Fibroblast of villous mesenchyme (primary cell): ENCODE data around the gene RTTN. TPM values are rescaled to one million over a fixed set of nuclear protein-coding genes. Genes with fewer than 3 reads are reported as not detected.

Experiments used
- DNase-seq: peaks from one replicate; pipeline ENCODE4 v3.0.0-alpha.2; 2010; ENCODE audit warnings: low read depth
- H3K4me3 ChIP-seq: 2 replicates; pipeline ENCODE4 v1.5.1; 2011; ENCODE audit warnings: low read depth, mild to moderate bottlenecking, low read length
- CTCF ChIP-seq: IDR thresholded peaks from 2 replicates; pipeline ENCODE4 v1.5.1; 2012; ENCODE audit warnings: low read depth, mild to moderate bottlenecking, low read length; ENCODE audit not compliant: insufficient read depth
- total RNA-seq: library from RNA; depleted of rRNA; stranded (reverse); fragments of >200 nt; gene quantifications from 2 replicates; pipeline ENCODE4 v1.2.3, GENCODE V29; 2012

RTTN gene
- total RNA-seq, 1 donor: 24.2 TPM

GRCh38 chr18:70197844-70198243 lies 7.6 kb downstream of the RTTN start:
- no peak for TF ChIP-seq CTCF
- DNase-seq: no peak
- no peak overlapping the region for H3K4me3 ChIP-seq

- peak; percentile 10 for DNase-seq
Observed at GRCh38 chr18:70197026-70197425, 8.5 kb downstream of the RTTN start.

GRCh38 chr18:70195852-70196434 lies 9.5 kb downstream of the RTTN start:
- TF ChIP-seq CTCF: peak; percentile 82
- DNase-seq: peak; percentile 67

More at GRCh38 chr18:70197026-70197425, 8.5 kb downstream of the RTTN start:
- TF ChIP-seq CTCF: no peak
- no peak overlapping the region for H3K4me3 ChIP-seq

GRCh38 chr18:70195014-70195614 lies 10.4 kb downstream of the RTTN start:
- DNase-seq: no peak

More at GRCh38 chr18:70195852-70196434, 9.5 kb downstream of the RTTN start:
- no peak overlapping the region for H3K4me3 ChIP-seq

GRCh38 chr18:70194227-70194890 lies 11.1 kb downstream of the RTTN start:
- no peak overlapping the region for H3K4me3 ChIP-seq
- TF ChIP-seq CTCF: no peak
- DNase-seq: no peak

More at GRCh38 chr18:70195014-70195614, 10.4 kb downstream of the RTTN start:
- no peak for TF ChIP-seq CTCF
- no peak overlapping the region for H3K4me3 ChIP-seq

- peak; percentile 64 for DNase-seq
- no peak overlapping the region for H3K4me3 ChIP-seq
- no peak for TF ChIP-seq CTCF
Observed at GRCh38 chr18:70190529-70190928, 15.0 kb downstream of the RTTN start.

- peak; percentile 30 for DNase-seq
- TF ChIP-seq CTCF: no peak
- H3K4me3 ChIP-seq: no peak overlapping the region
Observed at GRCh38 chr18:70188113-70188512, 17.4 kb downstream of the RTTN start.
